ENCODE results near the gene LATS2.

Gene LATS2

GRCh38 chr13:21000647-21001046, 60.7 kb downstream of the LATS2 start:
- no peak for TF ChIP-seq CTCF (IDR thresholded peaks at IDR 0.05; ENCODE audit: insufficient read depth, missing control alignments)
- DNase-seq (ENCODE audit: insufficient read length, low spot score) (no peak), FAIRE-seq (no peak)

GRCh38 chr13:20998649-20999415, 62.6 kb downstream of the LATS2 start:
- FAIRE-seq (no peak), DNase-seq (ENCODE audit: insufficient read length, low spot score) (no peak)

DNA sequence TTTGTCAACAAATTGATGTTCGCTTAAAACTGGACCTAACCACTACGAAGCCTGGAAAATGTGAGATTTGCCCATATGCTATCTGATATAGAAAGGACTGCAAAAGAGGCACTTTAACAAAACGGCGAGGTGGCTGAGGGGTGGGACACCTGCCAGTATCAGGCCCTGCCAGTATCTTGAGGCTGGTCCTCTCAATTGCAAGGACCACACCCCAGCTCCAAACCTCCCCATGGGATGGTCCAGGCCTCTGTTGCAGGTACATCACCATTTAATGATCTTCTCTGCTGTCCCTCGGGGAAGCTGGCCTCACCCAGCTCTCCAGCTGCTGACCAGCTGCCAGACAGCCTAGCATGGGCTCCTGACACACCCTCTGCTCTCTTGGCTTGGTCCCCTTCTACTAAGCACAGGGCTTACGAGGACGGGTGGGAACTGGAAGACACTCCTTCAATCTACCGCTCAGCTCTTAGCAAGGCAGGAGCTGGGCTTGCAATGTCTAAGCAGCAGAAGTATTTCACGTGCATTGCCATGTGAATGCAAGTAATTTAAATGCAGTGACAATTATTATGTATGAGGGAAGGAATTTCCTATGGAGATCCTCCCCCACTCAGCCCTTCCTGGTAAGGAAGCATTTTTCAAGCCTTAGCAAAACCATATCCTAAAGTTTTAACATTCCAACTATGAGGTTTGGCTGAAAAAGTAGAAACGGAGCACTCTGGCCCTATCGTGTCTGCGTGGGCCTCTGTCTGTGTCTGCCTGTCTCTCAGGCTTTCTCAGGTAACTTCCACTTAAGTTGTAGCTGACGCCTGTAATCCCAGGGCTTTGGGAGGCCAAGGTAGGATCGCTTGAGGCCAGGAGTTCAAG, 63.9 kb downstream of the LATS2 start:
- no peak for TF ChIP-seq CTCF (IDR thresholded peaks at IDR 0.05; ENCODE audit: insufficient read depth, missing control alignments)
- DNase-seq (ENCODE audit: insufficient read length, low spot score) = no peak

More at GRCh38 chr13:20998649-20999415, 62.6 kb downstream of the LATS2 start:
- no peak for TF ChIP-seq CTCF (IDR thresholded peaks at IDR 0.05; ENCODE audit: insufficient read depth, missing control alignments)

GRCh38 chr13:20995245-20995838, 66.0 kb downstream of the LATS2 start:
- no peak for TF ChIP-seq CTCF (IDR thresholded peaks at IDR 0.05; ENCODE audit: insufficient read depth, missing control alignments)
- no peak for FAIRE-seq
- no peak for DNase-seq (ENCODE audit: insufficient read length, low spot score)

More for the DNA sequence above, 63.9 kb downstream of the LATS2 start:
- no peak for FAIRE-seq

GRCh38 chr13:20994441-20994821, 67.0 kb downstream of the LATS2 start:
- DNase-seq (ENCODE audit: insufficient read length, low spot score) (no peak), FAIRE-seq (no peak)
- TF ChIP-seq CTCF (IDR thresholded peaks at IDR 0.05; ENCODE audit: insufficient read depth, missing control alignments) = no peak

DNA sequence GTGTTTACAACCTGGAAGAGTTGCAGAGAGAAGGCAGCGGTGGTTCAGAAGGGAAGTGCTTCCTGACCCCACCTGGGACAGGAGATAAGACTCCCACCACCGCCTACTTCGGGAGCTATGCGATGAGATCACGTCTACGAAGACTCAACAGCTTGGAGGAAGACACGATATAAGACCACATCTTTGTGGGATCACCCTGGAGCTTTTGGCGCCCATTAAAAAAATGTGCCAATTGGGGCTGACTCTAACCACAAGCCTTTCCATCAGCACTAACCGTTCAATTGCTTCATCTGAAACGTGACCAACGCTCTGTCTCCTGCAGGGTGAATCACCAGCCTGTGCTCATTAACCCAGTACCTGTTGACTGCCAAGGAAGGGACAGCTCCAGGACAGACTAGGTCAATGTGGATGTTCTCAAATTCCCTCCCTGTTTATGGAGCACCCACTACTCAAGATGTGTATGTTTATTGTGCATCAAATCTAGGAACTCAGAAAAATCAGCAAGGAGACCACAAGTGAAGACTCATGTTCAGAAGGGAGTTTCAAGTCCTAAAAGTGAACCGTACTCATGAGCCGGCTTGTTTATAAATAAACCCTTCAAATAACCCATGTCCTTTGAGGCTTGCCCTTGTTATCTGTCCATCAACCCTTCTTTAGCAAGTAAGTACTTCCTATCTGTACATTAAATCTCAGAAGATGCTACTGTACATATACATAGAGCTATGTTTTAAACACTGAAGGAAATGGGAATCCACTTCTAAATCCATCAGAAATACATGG, 67.5 kb downstream of the LATS2 start:
- TF ChIP-seq CTCF (IDR thresholded peaks at IDR 0.05; ENCODE audit: insufficient read depth, missing control alignments) = no peak
- DNase-seq (ENCODE audit: insufficient read length, low spot score) = no peak
- no peak for FAIRE-seq

Measured in D721Med (cell line).